DND-41 (cell line): ENCODE results near the gene IFITM5.

Source experiments
- ATAC-seq: fragments of 200-7000 bp; cut with Tn5 transposase; 3 replicates; pipeline ENCODE4 v1.9.1; 2021; ENCODE audit warnings: low read depth; ENCODE audit not compliant: insufficient read depth
- DNase-seq: peaks from one replicate; pipeline ENCODE4 v3.0.0-alpha.2; 2020
- H2AFZ ChIP-seq: 2 replicates; pipeline ENCODE4 v1.6.0; 2012; ENCODE audit warnings: low read depth, low read length
- H3K27ac ChIP-seq: 2 replicates; pipeline ENCODE4 v1.5.1; 2012; ENCODE audit warnings: low read length, inconsistent platforms
- H3K27me3 ChIP-seq: fragments of 200-600 bp; sonication (generic); 2 replicates; pipeline ENCODE4 v1.6.0; 2012; ENCODE audit warnings: low read length, mild to moderate bottlenecking, inconsistent platforms; ENCODE audit not compliant: insufficient read depth, poor library complexity
- H3K36me3 ChIP-seq: 2 replicates; pipeline ENCODE4 v1.5.1; 2012; ENCODE audit warnings: low read length, inconsistent platforms; ENCODE audit not compliant: insufficient read depth
- H3K4me1 ChIP-seq: 2 replicates; pipeline ENCODE4 v1.5.1; 2012; ENCODE audit warnings: mild to moderate bottlenecking, low read length; ENCODE audit not compliant: insufficient read depth
- H3K4me2 ChIP-seq: 2 replicates; pipeline ENCODE4 v1.6.0; 2012; ENCODE audit warnings: mild to moderate bottlenecking, moderate library complexity, low read length, inconsistent platforms; ENCODE audit not compliant: insufficient read depth
- H3K4me3 ChIP-seq, 2 experiments: fragments of 200-600 bp in 1 of 2; shearing (Covaris generic) in 1 of 2; 2 replicates each; pipeline ENCODE4 v1.5.1; 2012 to 2016; ENCODE audit warnings: inconsistent platforms in 2 of 2, low read length in 2 of 2, mild to moderate bottlenecking in 2 of 2, low read depth in 1 of 2, moderate library complexity in 1 of 2
- H3K79me2 ChIP-seq: 2 replicates; pipeline ENCODE4 v1.6.0; 2012; ENCODE audit warnings: low read length, inconsistent platforms; ENCODE audit not compliant: insufficient read depth
- H3K9ac ChIP-seq: 2 replicates; pipeline ENCODE4 v1.6.0; 2012; ENCODE audit warnings: low read depth, mild to moderate bottlenecking, inconsistent platforms, low read length, moderate library complexity
- H3K9me3 ChIP-seq: 2 replicates; pipeline ENCODE4 v1.5.1; 2012; ENCODE audit warnings: low read length, moderate library complexity, mild to moderate bottlenecking, inconsistent platforms; ENCODE audit not compliant: insufficient read depth, severe bottlenecking
- H4K20me1 ChIP-seq: 2 replicates; pipeline ENCODE4 v1.6.0; 2012; ENCODE audit warnings: low read length; ENCODE audit not compliant: insufficient read depth
- CTCF ChIP-seq: IDR thresholded peaks from 2 replicates; pipeline ENCODE4 v1.5.1; 2012; ENCODE audit warnings: borderline replicate concordance, low read length, moderate library complexity, mild to moderate bottlenecking; ENCODE audit not compliant: poor library complexity, severe bottlenecking; ENCODE audit errors: extremely low read depth
- EZH2 ChIP-seq: IDR thresholded peaks from 3 replicates; pipeline ENCODE4 v1.6.1; 2012; ENCODE audit warnings: borderline replicate concordance, low read depth, mild to moderate bottlenecking, moderate library complexity, low read length, inconsistent platforms; ENCODE audit not compliant: severe bottlenecking

IFITM5 gene

GRCh38 chr11:278001-278951 lies 21.1 kb downstream of the IFITM5 start, which contains the start of gene NLRP6:
Gene NLRP6 (plus strand): TSS chr11:278407. CDS start chr11:278570, 163 bp downstream.
- no peaks in the 10 kb centered on the region for H3K79me2 ChIP-seq
- no peaks in the 10 kb centered on the region for H4K20me1 ChIP-seq
- DNase-seq (no peak), ATAC-seq (0 out of 3 replicates have a peak, but pooled peaks have one; percentile 24)
- H3K27me3 ChIP-seq, result no peaks in the 10 kb centered on the region
- H3K27ac ChIP-seq, result peak within 1 kb of the TSS; percentile 60
- H3K36me3 ChIP-seq, result no peaks in the 10 kb centered on the region
- H3K9me3 ChIP-seq, result no peaks in the 10 kb centered on the region
- TF ChIP-seq EZH2, result no peak
- TF ChIP-seq CTCF, result no peak
- no peak within 1 kb of the TSS for H3K4me3 ChIP-seq
- no peak within 1 kb of the TSS for H3K9ac ChIP-seq
- no peak within 1 kb of the TSS for H3K4me2 ChIP-seq
- H3K4me1 ChIP-seq, result peaks cover 10% of the 10 kb centered on the region
- no peak within 1 kb of the TSS for H2AFZ ChIP-seq

- Histone ChIP-seq H3K4me1 (peaks cover 10% of the 10 kb centered on the region), H3K36me3 (no peaks in the 10 kb centered on the region), H3K4me3 (no peak overlapping the region), H2AFZ (no peak overlapping the region), H3K9me3 (no peaks in the 10 kb centered on the region), H3K9ac (no peak overlapping the region), H4K20me1 (no peaks in the 10 kb centered on the region), H3K4me2 (no peak overlapping the region), H3K27ac (no peak overlapping the region), H3K79me2 (no peaks in the 10 kb centered on the region), H3K27me3 (no peaks in the 10 kb centered on the region)
- ATAC-seq, result no peak
- DNase-seq, result no peak
- no peak for TF ChIP-seq EZH2
- no peak for TF ChIP-seq CTCF
Measured at GRCh38 chr11:276219-276618, 23.1 kb downstream of the IFITM5 start.

- Histone ChIP-seq H3K27me3 (no peaks in the 10 kb centered on the region), H2AFZ (no peak overlapping the region), H3K9me3 (no peaks in the 10 kb centered on the region), H3K4me1 (peaks cover 34% of the 10 kb centered on the region), H3K27ac (no peak overlapping the region), H3K4me2 (no peak overlapping the region), H3K9ac (no peak overlapping the region), H4K20me1 (no peaks in the 10 kb centered on the region), H3K79me2 (no peaks in the 10 kb centered on the region), H3K4me3 (no peak overlapping the region), H3K36me3 (no peaks in the 10 kb centered on the region)
- ATAC-seq (no peak), DNase-seq (no peak)
- TF ChIP-seq EZH2, result no peak
- no peak for TF ChIP-seq CTCF
Measured at GRCh38 chr11:272931-273198, 26.5 kb downstream of the IFITM5 start.
